Neutrophil (primary cell): ENCODE measurements around the gene ETNK1.
A peak's percentile ranks its signal among the peaks of the same experiment; 100 is the strongest.

Experiments used
- H3K27ac ChIP-seq: fragments of 200-600 bp; sonication (generic); 2 replicates; pipeline ENCODE4 v1.5.1; 2016; ENCODE audit warnings: mild to moderate bottlenecking, moderate library complexity
- H3K27me3 ChIP-seq: fragments of 200-600 bp; sonication (generic); 2 replicates; pipeline ENCODE4 v1.6.0; 2016; ENCODE audit warnings: mild to moderate bottlenecking
- H3K36me3 ChIP-seq: fragments of 200-600 bp; sonication (generic); 2 replicates; pipeline ENCODE4 v1.5.1; 2017
- H3K4me1 ChIP-seq, 2 experiments: fragments of 200-600 bp in 1 of 2; sonication (generic) in 1 of 2; 1 replicate in 1 of 2; 2 replicates in 1 of 2; pipeline versions ENCODE4 v1.5.1 to v1.6.1; 2013 to 2016; ENCODE audit warnings: low read depth in 1 of 2, low read length in 1 of 2, mild to moderate bottlenecking in 1 of 2, moderate library complexity in 1 of 2; ENCODE audit not compliant: control insufficient read depth in 1 of 2, insufficient read depth in 1 of 2
- H3K4me3 ChIP-seq, 2 experiments: fragments of 200-600 bp in 1 of 2; sonication (generic) in 1 of 2; 1 replicate in 1 of 2; 2 replicates in 1 of 2; pipeline ENCODE4 v1.5.1; 2013 to 2016; ENCODE audit warnings: low read depth in 1 of 2, low read length in 1 of 2, mild to moderate bottlenecking in 1 of 2, moderate library complexity in 1 of 2
- H3K9me3 ChIP-seq: fragments of 200-600 bp; sonication (generic); 2 replicates; pipeline ENCODE4 v1.5.1; 2016
- TF ChIP-seq, protein P1 (sequence below): fragments of 200-600 bp; sonication (generic); IDR thresholded peaks from 2 replicates; pipeline ENCODE4 v1.5.1; 2016; ENCODE audit warnings: antibody characterized with exemption

Gene ETNK1

DNA sequence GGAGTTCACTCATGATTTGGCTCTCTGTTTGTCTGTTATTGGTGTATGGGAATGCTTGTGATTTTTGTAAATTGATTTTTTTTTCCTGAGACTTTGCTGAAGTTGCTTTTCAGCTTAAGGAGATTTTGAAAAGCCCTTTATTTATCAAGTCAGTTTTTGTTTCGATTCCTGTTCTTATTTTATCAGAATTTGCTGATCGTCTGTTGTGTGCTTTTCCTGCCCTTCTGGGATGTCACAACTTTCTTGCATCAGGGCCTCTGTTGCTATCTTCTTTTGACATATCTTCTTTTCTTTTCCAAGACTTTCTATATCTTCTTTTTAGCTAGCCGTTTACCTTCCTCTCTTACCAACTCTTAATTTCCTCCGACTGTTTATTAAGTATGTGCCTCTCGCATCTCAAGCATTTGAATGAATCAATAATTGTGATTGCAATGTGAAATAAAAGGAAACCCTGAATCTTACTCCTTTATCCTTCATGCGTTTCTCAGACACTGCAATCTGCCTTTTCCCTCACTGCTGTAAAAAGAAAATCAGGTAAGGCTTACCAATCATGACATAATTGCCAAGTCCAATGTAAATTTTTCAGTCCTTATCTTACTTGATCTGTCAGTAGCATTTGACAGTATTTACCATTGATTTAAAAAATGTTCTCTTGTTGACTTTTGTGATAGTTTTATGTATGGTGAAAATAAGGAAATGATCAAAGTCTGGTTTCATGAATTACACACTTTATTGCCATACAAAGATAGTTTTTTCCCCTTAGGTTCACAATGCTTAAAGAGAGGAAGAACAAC lies 53.0 kb downstream of the ETNK1 start:
- peak overlapping the region; percentile 37 for H3K27ac ChIP-seq
- H3K4me3 ChIP-seq, result no peak overlapping the region
- no peaks in the 10 kb centered on the region for H3K27me3 ChIP-seq
- peaks cover 5 to 11% of the 10 kb centered on the region in 2 experiments for H3K4me1 ChIP-seq
- TF ChIP-seq, protein P1, sequence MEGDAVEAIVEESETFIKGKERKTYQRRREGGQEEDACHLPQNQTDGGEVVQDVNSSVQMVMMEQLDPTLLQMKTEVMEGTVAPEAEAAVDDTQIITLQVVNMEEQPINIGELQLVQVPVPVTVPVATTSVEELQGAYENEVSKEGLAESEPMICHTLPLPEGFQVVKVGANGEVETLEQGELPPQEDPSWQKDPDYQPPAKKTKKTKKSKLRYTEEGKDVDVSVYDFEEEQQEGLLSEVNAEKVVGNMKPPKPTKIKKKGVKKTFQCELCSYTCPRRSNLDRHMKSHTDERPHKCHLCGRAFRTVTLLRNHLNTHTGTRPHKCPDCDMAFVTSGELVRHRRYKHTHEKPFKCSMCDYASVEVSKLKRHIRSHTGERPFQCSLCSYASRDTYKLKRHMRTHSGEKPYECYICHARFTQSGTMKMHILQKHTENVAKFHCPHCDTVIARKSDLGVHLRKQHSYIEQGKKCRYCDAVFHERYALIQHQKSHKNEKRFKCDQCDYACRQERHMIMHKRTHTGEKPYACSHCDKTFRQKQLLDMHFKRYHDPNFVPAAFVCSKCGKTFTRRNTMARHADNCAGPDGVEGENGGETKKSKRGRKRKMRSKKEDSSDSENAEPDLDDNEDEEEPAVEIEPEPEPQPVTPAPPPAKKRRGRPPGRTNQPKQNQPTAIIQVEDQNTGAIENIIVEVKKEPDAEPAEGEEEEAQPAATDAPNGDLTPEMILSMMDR, result no peak
- peaks cover 35% of the 10 kb centered on the region for H3K36me3 ChIP-seq
- no peaks in the 10 kb centered on the region for H3K9me3 ChIP-seq

- Histone ChIP-seq H3K36me3 (peaks cover 9% of the 10 kb centered on the region), H3K27me3 (no peaks in the 10 kb centered on the region), H3K9me3 (no peaks in the 10 kb centered on the region), H3K4me3 (no peak overlapping the region), H3K4me1 (peaks cover 8 to 14% of the 10 kb centered on the region in 2 experiments), H3K27ac (no peak overlapping the region)
- TF ChIP-seq, protein P1, result no peak
Observed at GRCh38 chr12:22682663-22683062, 57.7 kb downstream of the ETNK1 start.

DNA sequence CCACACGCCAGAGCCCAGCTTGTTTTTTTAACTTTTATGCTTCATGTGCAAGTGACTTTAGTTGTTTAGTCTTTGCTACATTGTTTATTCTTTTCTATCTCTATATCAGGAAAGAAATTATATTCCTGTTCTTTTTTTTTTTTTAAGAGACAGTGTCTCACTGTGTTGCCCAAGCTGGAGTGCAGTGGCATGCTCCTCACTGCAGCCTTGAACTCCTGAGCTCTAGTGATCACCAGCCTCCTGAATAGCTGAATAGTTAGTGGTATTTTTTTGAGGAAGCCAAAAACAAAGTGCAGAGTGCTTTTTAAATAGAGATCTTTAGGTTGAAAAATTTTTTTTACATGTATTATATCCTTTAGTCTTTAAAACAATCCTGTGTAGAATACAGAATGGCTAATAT lies 58.2 kb downstream of the ETNK1 start:
- Histone ChIP-seq H3K4me1 (peaks cover 7 to 12% of the 10 kb centered on the region in 2 experiments), H3K36me3 (peaks cover 9% of the 10 kb centered on the region), H3K4me3 (no peak overlapping the region), H3K9me3 (no peaks in the 10 kb centered on the region), H3K27me3 (no peaks in the 10 kb centered on the region), H3K27ac (no peak overlapping the region)
- TF ChIP-seq, protein P1, result no peak

- Histone ChIP-seq H3K4me1 (peaks cover 7 to 9% of the 10 kb centered on the region in 2 experiments), H3K4me3 (no peak overlapping the region), H3K9me3 (no peaks in the 10 kb centered on the region), H3K27me3 (no peaks in the 10 kb centered on the region), H3K36me3 (peaks cover under 1% of the 10 kb centered on the region), H3K27ac (no peak overlapping the region)
- TF ChIP-seq, protein P1, result no peak
Observed at GRCh38 chr12:22684140-22685118, 59.5 kb downstream of the ETNK1 start.

- H3K4me3 ChIP-seq, result no peak overlapping the region
- no peaks in the 10 kb centered on the region for H3K9me3 ChIP-seq
- H3K4me1 ChIP-seq, result peaks cover 7 to 17% of the 10 kb centered on the region in 2 experiments
- H3K36me3 ChIP-seq, result no peaks in the 10 kb centered on the region
- no peaks in the 10 kb centered on the region for H3K27me3 ChIP-seq
- TF ChIP-seq, protein P1, result no peak
- H3K27ac ChIP-seq, result no peak overlapping the region
Observed at GRCh38 chr12:22686193-22686592, 61.2 kb downstream of the ETNK1 start.
